ENCODE measurements around the gene MFAP2.
"Not testable (repeated sequence)": the region's sequence is repeated elsewhere in the genome, so short reads cannot be mapped to it uniquely, and the experiment has no call there.

Gene MFAP2

GRCh38 chr1:16929146-16930041, 51.0 kb downstream of the MFAP2 start:
- DNase-seq (ENCODE audit: low spot score) = not testable (repeated sequence)

DNA sequence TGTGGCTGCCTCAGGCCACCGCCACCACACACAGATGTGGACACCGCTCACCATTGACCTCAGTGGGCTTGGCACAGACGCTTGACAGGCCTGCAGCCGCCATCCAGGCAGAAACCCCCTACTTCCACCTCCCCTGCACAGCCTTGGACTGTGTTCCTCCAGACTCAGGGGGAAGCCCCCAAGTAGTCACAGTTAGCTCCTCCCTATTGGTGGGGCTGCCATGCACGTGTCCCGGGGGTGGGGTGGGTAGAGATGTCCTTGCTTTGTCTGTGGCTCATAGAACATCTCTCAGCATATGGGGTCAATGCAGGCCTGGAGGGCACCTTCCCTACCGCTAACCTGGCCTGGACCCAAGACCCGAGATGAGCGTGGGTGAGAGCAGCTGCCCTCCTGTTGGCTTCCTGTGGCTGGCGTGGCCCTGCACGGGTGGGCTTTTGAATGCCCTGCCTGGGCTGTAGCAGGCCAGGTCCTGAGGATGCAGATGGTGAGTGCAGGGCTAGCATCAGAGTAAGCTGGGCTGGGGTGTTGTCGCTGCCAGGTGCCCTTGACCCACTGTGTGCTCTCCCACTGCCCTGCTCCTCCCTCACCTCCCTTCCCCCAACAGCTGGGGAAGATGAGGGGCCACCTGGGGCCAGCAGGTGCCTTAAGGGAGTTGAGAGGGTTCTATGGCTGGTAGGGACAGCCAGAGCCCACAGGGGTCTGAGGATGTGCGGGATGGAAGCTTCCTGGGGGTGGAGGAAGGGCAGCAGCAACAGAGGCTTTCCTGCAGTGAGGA, 52.5 kb downstream of the MFAP2 start:
- DNase-seq (ENCODE audit: low spot score) = no peak

GRCh38 chr1:16927256-16927655, 53.2 kb downstream of the MFAP2 start:
- no peak for DNase-seq (ENCODE audit: low spot score)

- DNase-seq (ENCODE audit: low spot score) = no peak
Observed at GRCh38 chr1:16926491-16927073, 53.8 kb downstream of the MFAP2 start.

GRCh38 chr1:16925635-16926490, 54.6 kb downstream of the MFAP2 start:
- no peak for DNase-seq (ENCODE audit: low spot score)

GRCh38 chr1:16924919-16925477, 55.4 kb downstream of the MFAP2 start:
- DNase-seq (ENCODE audit: low spot score) = no peak
